ENCODE measurements around the gene WDR70.
"Not testable (repeated sequence)": the region's sequence is repeated elsewhere in the genome, so short reads cannot be mapped to it uniquely, and the experiment has no call there.

WDR70 gene

GRCh38 chr5:37582202-37582601 lies 203.1 kb downstream of the WDR70 start:
- Histone ChIP-seq H3K27me3 (no peaks in the 10 kb centered on the region), H3K27ac (no peak overlapping the region), H3K9me3 (no peaks in the 10 kb centered on the region), H3K36me3 (no peaks in the 10 kb centered on the region), H3K4me3 (no peak overlapping the region), H3K4me1 (no peaks in the 10 kb centered on the region)
- no peak for DNase-seq
- intact Hi-C loops (cut with DNase I; ENCODE audit: low total_unique reads): no loop called here
- TF ChIP-seq CTCF (IDR thresholded peaks at IDR 0.05): no peak

GRCh38 chr5:37593292-37593691 lies 214.2 kb downstream of the WDR70 start:
- H3K27ac ChIP-seq; H3K4me3 ChIP-seq; DNase-seq; H3K4me1 ChIP-seq; H3K9me3 ChIP-seq; intact Hi-C loops (cut with DNase I; ENCODE audit: low total_unique reads); H3K36me3 ChIP-seq; H3K27me3 ChIP-seq: not testable (repeated sequence)

- DNase-seq; intact Hi-C loops (cut with DNase I; ENCODE audit: low total_unique reads); H3K36me3 ChIP-seq; H3K4me3 ChIP-seq; H3K27ac ChIP-seq; H3K27me3 ChIP-seq; H3K9me3 ChIP-seq; H3K4me1 ChIP-seq: not testable (repeated sequence)
Observed at GRCh38 chr5:37594864-37595263, 215.7 kb downstream of the WDR70 start.

- no peaks in the 10 kb centered on the region for H3K27me3 ChIP-seq
- no peak for DNase-seq
- H3K9me3 ChIP-seq: no peaks in the 10 kb centered on the region
- intact Hi-C loops (cut with DNase I; ENCODE audit: low total_unique reads): no loop called here
- H3K27ac ChIP-seq: no peak overlapping the region
- no peak overlapping the region for H3K4me3 ChIP-seq
- TF ChIP-seq CTCF (IDR thresholded peaks at IDR 0.05): no peak
- no peaks in the 10 kb centered on the region for H3K4me1 ChIP-seq
- no peaks in the 10 kb centered on the region for H3K36me3 ChIP-seq
Observed at GRCh38 chr5:37598733-37599132, 219.6 kb downstream of the WDR70 start.

- no peaks in the 10 kb centered on the region for H3K4me1 ChIP-seq
- no peaks in the 10 kb centered on the region for H3K27me3 ChIP-seq
- no peak overlapping the region for H3K4me3 ChIP-seq
- no peak for TF ChIP-seq CTCF (IDR thresholded peaks at IDR 0.05)
- H3K27ac ChIP-seq: no peak overlapping the region
- H3K9me3 ChIP-seq: no peaks in the 10 kb centered on the region
- intact Hi-C loops (cut with DNase I; ENCODE audit: low total_unique reads): no loop called here
- H3K36me3 ChIP-seq: no peaks in the 10 kb centered on the region
- DNase-seq: no peak
Observed at GRCh38 chr5:37601163-37601562, 222.0 kb downstream of the WDR70 start.

- no peak overlapping the region for H3K4me3 ChIP-seq
- no peak overlapping the region for H3K27ac ChIP-seq
Observed at GRCh38 chr5:37603072-37603471, 224.0 kb downstream of the WDR70 start.

More at GRCh38 chr5:37603072-37603471, 224.0 kb downstream of the WDR70 start:
- no peak for DNase-seq
- no peak for TF ChIP-seq CTCF (IDR thresholded peaks at IDR 0.05)
- Histone ChIP-seq H3K9me3 (no peaks in the 10 kb centered on the region), H3K27me3 (no peaks in the 10 kb centered on the region), H3K36me3 (peaks cover 0 to 3% (median 0%) of the 10 kb centered on the region in 3 donors), H3K4me1 (no peaks in the 10 kb centered on the region)
- intact Hi-C loops (cut with DNase I; ENCODE audit: low total_unique reads): no loop called here
